HEK293 (cell line): Measurements from ENCODE around the gene SH3RF3.

Experiments used
- CTCF ChIP-seq: fragments of 450-650 bp; formaldehyde crosslinking; IDR thresholded peaks from 2 replicates; pipeline ENCODE4 v1.5.1; 2016; ENCODE audit warnings: missing biosample characterization, missing genetic modification characterization
- ZNF23 ChIP-seq: fragments of 450-650 bp; formaldehyde crosslinking; IDR thresholded peaks from 2 replicates; pipeline ENCODE4 v1.5.1; 2016; ENCODE audit warnings: missing biosample characterization, missing genetic modification characterization, borderline replicate concordance
- ZNF549 ChIP-seq: fragments of 450-650 bp; IDR thresholded peaks from 2 replicates; pipeline ENCODE4 v1.5.1; 2018; ENCODE audit warnings: missing biosample characterization, missing genetic modification characterization, mild to moderate bottlenecking, inconsistent platforms, moderate library complexity

- TF ChIP-seq ZNF549 (tag by site-specific recombination) (no peak), ZNF23 (tag by site-specific recombination) (no peak), CTCF (tag by site-specific recombination) (no peak)
These were observed 272.4 kb downstream of the SH3RF3 start for GRCh38 chr2:109401370-109401769.
